ENCODE data around the gene CBFB. TPM values are rescaled to one million over a fixed set of nuclear protein-coding genes. Genes with fewer than 3 reads are reported as not detected.

Gene CBFB
- total and polyA plus RNA-seq, 2 of the 13 experiments (the other 11 are each of a cell fraction or from before 2014, with no cell fraction given): 22.1 to 70.8 TPM

GRCh38 chr16:67149276-67150046, 120.5 kb downstream of the CBFB start (continued):
- TF ChIP-seq TEAD2 (CRISPR knock-in tag; IDR thresholded peaks at IDR 0.05) (0 out of 2 replicates have a peak, but pooled peaks have one; percentile 17), ZFP90 (CRISPR knock-in tag; IDR thresholded peaks at IDR 0.05; ENCODE audit: borderline replicate concordance) (0 out of 2 replicates have a peak, but pooled peaks have one; percentile 33), HNRNPL (IDR thresholded peaks at IDR 0.05; ENCODE audit: low read depth, low read length) (0 out of 2 replicates have a peak, but pooled peaks have one; percentile 57), HNRNPLL (IDR thresholded peaks at IDR 0.05; ENCODE audit: low read depth, low read length, poor library complexity, severe bottlenecking) (peak; percentile 26), E2F1 (CRISPR knock-in tag; IDR thresholded peaks at IDR 0.05) (no peak), SMYD3 (CRISPR knock-in tag; IDR thresholded peaks at IDR 0.05) (peak; percentile 38; the same call in 1 of the 2 replicates), IRF2 (CRISPR knock-in tag; IDR thresholded peaks at IDR 0.05) (0 out of 2 replicates have a peak, but pooled peaks have one; percentile 22), CTCF (CRISPR knock-in tag; IDR thresholded peaks at IDR 0.05) (0 out of 2 replicates have a peak, but pooled peaks have one; percentile 4), KDM5B (CRISPR knock-in tag; IDR thresholded peaks at IDR 0.05; ENCODE audit: borderline replicate concordance) (no peak), U2AF1 (optimal IDR thresholded peaks at IDR 0.05; ENCODE audit: low read depth, low read length) (no peak)
- TF ChIP-seq, protein P1, sequence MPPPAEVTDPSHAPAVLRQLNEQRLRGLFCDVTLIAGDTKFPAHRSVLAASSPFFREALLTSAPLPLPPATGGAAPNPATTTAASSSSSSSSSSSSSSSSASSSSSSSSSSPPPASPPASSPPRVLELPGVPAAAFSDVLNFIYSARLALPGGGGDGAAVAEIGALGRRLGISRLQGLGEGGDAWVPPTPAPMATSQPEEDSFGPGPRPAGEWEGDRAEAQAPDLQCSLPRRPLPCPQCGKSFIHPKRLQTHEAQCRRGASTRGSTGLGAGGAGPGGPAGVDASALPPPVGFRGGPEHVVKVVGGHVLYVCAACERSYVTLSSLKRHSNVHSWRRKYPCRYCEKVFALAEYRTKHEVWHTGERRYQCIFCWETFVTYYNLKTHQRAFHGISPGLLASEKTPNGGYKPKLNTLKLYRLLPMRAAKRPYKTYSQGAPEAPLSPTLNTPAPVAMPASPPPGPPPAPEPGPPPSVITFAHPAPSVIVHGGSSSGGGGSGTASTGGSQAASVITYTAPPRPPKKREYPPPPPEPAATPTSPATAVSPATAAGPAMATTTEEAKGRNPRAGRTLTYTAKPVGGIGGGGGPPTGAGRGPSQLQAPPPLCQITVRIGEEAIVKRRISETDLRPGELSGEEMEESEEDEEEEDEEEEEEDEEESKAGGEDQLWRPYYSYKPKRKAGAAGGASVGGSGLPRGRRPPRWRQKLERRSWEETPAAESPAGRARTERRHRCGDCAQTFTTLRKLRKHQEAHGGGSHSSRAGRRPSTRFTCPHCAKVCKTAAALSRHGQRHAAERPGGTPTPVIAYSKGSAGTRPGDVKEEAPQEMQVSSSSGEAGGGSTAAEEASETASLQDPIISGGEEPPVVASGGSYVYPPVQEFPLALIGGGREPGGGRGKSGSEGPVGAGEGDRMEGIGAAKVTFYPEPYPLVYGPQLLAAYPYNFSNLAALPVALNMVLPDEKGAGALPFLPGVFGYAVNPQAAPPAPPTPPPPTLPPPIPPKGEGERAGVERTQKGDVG (CRISPR knock-in tag; IDR thresholded peaks at IDR 0.05; ENCODE audit: borderline replicate concordance): peak; percentile 82; the same call in 1 of the 2 replicates
- TF ChIP-seq, protein P2, sequence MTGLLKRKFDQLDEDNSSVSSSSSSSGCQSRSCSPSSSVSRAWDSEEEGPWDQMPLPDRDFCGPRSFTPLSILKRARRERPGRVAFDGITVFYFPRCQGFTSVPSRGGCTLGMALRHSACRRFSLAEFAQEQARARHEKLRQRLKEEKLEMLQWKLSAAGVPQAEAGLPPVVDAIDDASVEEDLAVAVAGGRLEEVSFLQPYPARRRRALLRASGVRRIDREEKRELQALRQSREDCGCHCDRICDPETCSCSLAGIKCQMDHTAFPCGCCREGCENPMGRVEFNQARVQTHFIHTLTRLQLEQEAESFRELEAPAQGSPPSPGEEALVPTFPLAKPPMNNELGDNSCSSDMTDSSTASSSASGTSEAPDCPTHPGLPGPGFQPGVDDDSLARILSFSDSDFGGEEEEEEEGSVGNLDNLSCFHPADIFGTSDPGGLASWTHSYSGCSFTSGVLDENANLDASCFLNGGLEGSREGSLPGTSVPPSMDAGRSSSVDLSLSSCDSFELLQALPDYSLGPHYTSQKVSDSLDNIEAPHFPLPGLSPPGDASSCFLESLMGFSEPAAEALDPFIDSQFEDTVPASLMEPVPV (CRISPR knock-in tag; IDR thresholded peaks at IDR 0.05): no peak
